Stimulated activated CD4-positive, alpha-beta T cell treated with anti-CD3 and anti-CD28 coated beads, Interleukin-12 subunit alpha, Interleukin-12 subunit beta, amount 100 ng/mL, for 24 hours (primary cell): ENCODE measurements around the gene LETM1.

Experiments
- DNase-seq, 2 experiments: peaks; one replicate each; pipeline ENCODE4 v3.0.0-alpha.2; 2020; ENCODE audit warnings: low read depth in 2 of 2

LETM1 gene

DNA sequence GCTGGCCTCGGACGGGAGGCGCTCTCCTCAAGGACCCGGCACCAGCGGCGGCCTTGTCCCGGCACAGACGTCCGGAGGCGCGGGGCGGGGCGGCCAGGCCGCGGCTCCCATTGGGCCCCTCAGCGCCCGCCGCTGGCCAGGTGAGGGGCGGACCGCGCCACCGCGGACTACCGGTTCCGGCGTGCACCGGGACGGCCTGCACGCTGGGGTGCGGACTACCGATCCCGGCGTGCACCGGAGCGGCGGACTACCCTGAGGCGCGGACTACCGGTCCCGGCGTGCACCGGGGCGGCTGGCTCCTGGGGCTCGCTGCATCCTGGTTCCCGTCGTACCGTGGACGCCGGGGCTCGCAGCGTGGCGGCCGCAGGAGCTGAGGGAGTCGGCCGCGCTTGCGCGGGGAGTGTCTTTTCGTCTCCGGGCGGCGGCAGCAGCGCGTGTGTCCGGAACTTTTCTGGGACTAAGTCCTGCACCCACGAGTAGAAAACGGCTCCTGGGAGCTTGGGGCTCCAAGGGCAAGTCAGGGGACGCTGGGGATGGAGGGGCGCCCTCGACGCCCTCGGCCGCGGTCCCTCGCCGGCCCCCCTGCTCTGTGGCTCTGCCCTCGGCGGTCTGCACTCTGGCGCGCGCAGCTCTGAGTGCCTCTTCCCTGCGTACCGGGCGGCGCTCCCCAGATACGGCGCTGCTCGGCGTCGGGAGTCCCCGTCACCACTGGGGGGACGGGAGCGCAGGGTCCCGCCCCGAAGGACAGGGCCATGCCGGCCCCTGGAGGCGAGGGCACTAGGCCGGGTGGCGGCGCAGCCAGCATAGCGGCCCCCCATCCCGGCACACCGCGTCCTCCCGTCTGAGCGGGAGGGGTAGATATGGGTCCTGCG, at the start of gene LETM1:
Gene LETM1 (minus strand): TSS at position 86 of the 872 bp plus-strand sequence. CDS start 206 bp downstream, outside the sequence.
- DNase-seq: peak; percentile 90 to 91

DNA sequence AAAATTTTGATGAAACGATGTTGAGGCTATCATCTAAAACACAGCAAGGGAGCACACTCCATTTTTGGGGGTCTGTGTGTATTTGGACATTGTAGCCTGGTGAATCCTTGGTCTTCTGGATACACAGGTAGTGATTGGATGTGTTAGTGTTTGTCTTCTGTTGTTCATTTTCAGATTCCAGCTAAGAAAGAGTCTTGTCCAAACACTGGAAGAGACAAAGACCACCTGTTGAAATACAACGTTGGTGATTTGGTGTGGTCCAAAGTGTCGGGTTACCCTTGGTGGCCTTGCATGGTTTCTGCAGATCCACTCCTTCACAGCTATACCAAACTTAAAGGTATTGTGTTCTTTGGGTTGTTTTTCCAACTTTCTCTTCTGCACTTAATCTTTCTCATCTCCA, 48.1 kb upstream of the LETM1 start:
- DNase-seq: no peak

DNA sequence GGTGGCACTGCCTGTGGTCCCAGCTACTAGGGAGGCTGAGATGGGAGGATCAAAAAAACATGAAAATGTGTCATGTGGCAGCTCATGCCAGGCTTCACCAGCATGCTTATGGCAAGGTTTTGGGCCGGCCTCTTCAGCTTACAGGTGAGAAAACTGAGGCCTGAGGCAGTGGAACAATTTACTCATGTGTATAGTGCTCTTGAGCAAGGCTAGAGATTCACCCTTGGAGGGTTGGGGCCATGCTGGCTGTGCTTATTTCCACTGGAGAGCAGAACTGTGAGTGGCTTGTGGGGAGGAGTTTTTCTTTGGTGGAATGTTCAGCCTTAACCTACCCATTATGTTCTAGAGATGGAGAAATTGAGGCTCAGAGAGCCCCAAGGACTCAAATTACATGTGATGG, 47.1 kb upstream of the LETM1 start:
- DNase-seq: peak in 1 of 2 experiments; percentile 12

DNA sequence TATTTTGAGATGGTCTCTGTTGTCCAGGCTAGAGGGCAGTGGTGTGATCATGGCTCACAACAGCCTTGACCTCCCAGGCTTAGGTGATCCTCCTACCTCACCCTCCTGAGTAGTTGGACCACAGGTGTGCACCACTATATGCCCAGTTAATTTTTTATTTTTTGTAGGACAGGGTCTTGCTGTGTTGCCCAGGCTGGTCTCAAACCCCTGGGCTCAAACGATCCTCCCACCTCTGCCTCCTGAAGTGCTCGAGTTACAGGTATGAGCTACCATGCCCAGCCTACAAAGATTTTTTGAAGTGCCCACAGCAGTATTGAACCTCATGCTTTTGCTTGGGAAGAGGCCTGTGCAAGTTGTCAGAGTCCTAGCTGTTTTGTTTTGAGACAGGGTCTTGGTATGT, 46.3 kb upstream of the LETM1 start:
- DNase-seq: no peak

DNA sequence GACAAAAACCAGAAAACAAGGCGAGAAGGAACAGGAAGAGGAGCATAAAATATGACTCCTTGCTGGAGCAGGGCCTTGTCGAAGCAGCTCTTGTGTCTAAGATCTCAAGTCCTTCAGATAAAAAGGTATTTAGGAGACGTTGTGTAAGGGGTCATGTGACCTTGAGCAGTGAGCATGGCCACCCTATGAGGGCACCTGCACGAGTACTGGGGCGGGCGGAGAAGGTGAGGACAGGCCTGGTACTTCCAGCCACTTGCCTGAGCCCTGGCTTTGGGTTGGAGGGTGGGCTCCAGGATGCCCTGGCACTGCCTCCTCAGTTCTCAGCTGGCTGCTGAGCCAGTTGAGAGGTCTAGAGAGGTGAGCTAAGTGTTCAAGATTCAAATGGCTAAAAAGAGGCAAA, 45.2 kb upstream of the LETM1 start:
- DNase-seq: no peak

DNA sequence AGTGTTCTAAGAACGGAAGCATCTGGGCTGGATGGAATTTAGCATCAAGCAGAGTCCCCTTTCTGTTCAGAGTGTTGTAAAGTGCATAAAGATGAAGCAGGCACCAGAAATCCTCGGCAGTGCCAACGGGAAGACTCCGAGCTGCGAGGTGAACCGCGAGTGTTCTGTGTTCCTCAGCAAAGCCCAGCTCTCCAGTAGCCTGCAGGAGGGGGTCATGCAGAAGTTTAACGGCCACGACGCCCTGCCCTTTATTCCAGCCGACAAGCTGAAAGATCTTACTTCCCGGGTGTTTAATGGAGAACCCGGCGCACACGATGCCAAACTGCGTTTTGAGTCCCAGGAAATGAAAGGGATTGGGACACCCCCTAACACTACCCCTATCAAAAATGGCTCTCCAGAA, 44.7 kb upstream of the LETM1 start:
- no peak for DNase-seq

DNA sequence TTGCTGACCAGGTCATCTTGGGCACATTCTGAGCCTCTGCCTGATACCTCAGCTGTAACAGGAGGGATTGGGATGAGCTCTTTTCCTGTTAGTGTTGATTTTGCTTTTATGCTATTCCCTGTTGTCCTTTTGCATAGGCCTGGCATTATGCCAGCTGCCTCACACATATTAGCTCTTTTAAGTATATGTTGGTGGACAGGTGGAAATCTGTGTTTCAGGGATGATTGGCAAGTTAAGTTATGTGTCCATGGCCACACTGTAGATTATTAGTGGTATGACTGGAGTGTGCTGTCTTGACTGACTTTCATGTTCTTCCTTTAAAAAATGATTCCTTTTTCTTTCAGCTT, 44.1 kb upstream of the LETM1 start:
- no peak for DNase-seq

DNA sequence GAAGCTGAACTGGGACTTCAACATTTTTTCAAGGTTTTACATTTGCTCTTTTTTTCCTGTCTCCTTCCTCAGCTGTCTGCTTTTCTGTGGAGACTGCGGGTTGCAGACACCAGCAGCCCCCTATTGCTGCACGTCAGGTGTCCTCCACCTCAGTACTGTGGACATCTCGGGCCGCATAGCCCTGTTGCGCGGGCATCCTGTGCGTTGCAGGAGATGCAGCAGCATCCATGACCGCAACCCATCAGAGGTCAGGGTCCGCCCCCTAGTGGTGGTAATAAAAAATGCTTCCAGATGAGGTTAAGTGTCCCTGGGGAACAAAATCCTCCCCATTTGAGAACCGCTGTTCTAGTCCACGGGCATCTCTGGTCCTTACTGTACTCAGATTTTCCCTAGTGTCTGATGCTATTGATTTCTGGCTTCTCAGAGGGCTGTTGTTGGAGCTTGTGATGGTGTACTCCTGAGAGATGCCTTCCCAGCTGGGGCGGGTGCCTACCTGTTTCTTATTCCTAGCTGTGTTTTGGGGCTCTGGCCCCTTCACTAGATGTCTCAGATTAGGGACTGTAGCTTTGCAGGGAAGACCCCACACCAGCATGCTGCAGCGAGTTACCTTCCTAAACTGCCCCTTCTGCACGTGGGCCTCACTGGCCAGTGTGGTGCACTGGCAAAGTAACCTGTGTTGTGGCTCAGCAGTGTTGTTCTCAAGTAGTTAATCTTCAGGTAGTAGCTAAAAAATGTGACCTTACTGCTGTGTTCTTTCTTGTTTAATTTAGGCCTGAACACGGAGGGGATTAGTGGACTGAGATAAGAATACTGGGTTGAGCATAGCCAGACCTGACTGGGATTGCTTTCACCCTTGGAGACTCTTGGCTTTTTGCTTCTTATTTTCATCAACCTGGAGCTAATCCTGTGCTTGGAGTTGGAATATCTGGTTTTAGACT, 43.5 kb upstream of the LETM1 start:
- peak; percentile 50 for DNase-seq

DNA sequence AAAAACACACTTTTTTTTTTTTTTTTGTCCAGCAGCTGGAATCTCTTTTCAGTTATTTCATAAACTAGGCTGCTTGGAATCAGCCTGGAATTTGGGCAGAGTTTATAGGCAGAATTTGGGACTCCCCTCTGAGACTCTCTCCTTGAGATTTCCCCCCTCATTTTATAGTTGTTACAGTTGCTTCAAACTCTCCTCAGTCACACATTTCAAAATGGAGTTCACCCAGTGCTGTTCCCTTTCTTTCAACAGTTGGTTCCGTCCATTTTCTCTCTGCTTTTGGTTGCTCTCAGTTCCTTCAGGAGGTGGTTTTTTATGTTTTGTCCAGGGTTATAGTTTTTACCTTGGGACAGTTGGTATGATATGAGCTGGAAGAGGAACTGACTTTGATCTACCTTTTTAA, 42.7 kb upstream of the LETM1 start:
- DNase-seq: no peak

DNA sequence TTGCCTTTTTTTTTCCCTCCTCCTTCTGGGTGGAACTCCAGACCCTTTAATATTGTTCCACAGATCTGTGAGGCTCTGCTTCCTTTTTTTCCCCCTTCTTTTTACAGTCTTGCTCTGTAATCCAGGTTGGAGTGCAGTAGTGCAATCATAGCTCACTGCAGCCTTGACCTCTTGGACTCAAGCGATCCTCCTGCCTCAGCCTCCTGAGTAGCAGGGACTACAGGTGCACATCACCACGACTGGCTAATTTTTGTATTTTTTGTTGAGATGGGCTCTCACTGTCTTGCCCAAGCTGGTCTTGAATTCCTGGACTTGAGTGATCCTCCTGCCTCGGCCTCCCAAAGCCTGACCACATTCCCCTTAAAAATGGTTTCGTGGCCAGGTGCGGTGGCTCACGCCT, 42.1 kb upstream of the LETM1 start:
- no peak for DNase-seq

DNA sequence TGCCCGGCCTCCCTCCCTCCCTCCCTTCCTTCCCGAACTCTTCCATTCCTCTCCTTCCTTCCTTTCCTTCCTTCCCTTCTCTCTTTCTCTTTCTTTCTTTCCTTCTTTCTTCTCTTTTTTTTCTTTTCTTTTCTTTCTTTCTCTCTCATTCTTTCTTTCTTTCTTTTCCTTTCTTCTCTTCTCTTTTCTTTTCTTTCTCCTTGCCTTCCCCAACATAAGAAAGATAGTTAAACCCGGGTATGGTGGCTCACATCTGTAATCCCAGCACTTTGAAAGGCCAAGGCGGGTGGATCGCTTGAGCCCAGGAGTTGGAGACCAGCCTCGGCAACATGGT, 40.7 kb upstream of the LETM1 start:
- no peak for DNase-seq

DNA sequence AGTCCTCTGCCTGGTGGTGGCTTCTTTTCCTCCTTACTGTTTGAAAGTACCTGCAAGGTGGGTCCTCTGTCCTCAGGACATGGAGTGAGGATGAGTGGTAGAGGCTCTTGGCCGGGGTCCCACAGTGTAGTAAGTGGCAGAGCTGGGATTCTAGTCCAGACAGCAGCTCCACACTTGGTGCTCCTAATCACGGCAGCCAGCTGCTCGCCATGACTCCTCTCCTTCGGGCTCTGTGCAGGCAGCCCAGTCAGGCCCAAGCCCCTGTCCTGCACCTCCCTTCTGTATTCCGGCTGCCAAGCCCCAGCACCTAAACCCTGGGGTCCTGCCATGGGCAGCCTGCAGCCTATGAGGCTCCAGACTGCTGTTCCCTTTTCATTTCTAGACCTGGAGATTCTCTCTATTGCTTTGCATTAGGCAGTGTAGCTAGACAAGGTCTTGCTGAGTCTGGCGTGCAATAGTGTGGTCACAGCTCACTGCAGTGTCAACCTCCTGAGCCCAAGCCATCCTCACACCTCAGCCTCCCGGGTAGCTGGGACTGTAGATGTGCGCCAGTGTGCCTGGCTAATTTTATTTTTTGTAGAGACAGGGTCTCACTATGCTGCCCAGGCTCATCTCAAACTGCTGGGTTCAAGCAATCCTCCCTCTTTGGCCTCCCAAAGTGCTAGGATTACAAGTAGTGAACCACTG, 40.2 kb upstream of the LETM1 start:
- DNase-seq: no peak

DNA sequence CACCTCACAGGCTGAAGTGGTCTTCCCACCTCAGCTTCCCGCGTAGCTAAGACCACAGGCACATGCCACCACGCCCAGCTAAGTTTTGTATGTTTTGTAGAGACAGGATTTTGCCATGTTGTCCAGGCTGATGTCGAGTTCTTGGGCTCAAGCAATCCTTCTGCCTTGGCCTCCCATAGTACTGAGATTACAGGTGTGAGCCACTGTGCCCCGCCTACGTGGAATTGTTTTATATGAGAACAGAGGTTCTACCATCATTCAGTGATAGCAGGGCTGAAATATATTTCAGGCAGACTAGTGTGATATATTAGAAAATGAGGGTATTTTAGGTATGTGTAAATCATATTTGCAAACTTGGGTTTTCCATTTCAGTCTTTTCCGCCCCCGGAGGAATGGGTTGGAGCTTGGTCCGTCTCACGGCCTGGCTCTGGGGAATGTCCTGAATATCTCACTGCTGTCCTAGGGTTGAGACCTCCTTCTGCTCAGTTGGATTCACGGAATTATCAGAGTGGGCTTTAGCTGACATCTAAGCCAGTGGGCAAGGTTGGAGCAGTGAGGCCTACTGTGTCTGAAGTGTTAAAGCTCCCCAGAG, 35.1 kb upstream of the LETM1 start:
- DNase-seq: no peak

DNA sequence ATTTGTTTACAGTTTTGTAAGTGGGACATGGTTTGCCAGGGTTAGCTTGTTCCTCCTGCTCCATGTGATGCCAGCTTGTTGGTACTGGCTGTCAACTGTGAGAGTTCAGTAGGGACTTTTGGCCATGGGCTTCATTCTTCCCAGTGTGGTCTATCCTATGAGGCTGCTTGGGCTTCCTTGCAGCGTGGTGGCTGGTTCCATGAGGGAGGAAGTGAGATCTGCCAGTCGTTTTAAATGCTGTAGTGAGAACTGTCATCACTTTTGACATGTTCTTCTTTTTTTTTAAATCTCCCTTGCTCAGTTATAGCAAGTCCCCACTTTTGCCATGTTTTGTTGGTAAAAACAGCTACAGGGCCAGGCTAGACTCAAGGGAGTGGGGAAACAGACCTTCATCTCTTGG, 31.1 kb upstream of the LETM1 start:
- DNase-seq: no peak

DNA sequence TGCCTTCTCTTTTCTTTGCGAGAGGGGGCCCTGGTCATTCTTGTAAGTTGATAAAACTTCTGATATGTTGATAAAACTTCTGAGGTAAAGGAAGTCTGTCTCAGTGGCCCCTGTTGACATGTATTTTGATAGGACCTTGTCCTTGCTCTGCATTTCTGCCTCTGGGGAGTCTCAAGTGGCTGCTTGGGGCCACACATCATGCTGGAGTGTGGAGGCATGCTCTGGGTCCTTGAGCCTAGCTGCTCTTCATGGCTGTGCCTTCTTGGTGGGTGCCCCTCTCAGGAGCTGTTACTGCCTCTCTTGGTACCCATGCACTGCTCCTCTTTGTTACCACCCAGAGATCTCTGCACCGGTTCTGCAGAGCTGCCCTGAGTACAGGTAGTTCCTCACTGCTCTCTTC, 29.5 kb upstream of the LETM1 start:
- no peak for DNase-seq

DNA sequence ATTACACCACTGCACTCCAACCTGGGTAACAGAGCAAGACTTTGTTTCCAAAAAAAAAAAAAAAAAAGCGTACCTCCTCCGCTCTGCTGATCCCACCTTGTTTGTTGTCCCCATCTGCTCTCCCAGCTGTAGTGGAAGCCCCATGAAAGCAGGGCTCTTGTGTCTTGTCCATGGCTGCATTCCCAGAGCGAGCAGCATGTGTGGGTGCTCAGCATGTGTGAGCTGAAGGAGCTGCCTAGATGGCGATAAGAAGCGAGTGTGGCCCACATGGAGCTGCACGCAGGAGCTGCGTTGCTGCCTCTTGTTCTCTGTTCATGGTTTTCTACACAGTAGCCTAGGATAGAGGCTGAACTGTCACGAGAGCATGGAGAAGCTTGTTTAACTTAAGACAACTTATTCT, 27.6 kb upstream of the LETM1 start:
- DNase-seq: no peak

DNA sequence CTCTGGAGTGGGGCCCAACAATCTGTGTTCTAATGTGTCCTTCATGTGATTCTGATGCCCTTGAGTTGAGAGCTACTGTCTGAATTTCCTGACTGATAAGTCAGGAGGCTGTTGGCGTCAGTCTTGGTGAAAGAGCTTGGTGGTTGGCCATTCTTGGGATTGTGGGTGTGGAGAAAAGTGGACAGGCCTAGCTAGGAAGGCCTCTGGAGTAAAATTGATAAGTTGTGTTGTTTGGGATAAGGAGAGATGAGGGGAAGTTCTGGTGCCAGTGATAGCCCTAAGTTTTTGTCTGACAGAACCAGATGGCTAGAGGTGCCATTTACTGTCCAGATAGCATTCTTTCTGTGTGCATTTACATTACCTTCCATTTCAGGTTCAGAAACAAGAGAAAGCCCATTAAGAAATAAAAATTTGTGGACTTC, 26.9 kb upstream of the LETM1 start:
- no peak for DNase-seq

DNA sequence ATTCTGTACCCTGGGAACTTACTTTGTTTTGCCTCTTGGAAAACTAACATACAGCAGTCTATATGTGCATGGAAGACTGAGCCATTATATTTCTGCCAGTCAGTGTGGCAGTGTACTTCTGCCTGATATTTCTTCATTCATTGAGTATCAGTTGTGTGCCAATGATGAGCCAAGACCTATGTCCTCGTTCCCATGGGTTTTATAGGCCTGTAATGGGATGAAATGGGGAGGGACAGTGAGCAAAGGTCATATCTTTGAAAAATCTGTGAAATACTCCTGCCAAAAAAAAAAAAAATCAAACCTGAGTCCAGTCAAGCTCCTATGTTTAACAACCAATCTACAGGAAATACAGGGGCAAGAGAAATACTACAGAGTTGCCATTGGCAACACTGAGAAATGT, 24.4 kb upstream of the LETM1 start:
- no peak for DNase-seq

DNA sequence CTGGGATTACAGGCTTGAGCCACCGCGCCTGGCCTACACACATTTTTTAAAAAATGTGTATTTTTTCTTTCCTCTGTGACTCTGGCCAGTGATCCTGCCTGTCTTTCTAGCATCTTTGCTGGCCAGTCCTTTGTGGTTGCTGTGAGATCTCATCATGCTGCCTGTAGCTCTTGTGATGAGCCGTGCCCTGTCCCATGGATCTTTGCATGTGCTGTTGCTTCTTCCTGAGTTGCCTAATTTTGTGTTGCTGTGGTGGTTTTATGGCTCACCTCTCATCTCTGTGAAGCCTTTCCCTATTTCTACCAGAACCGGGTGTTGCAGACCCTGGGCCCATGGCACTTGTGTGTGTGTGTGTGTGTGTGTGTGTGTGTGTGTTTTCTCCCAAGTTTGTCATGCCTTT, 23.5 kb upstream of the LETM1 start:
- no peak for DNase-seq

DNA sequence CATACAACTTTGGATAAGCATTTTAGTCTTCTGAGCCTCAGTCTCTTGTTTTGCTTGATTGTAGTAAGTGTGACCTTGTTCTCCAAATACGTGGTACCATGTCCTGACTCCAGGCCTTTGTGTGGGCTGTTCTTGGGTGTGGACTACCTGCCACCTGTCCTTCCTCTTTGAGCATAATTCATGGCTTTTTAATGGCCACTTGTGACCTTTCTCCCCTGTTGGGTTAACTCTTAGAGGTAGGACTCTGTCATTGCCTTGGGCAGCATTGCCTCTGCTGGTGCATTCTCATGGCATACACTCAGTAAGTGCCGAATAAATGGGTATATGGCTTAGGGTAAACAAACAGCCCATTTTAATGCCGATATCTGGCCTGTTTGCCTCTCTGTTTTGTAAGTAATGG, 18.2 kb upstream of the LETM1 start:
- no peak for DNase-seq

DNA sequence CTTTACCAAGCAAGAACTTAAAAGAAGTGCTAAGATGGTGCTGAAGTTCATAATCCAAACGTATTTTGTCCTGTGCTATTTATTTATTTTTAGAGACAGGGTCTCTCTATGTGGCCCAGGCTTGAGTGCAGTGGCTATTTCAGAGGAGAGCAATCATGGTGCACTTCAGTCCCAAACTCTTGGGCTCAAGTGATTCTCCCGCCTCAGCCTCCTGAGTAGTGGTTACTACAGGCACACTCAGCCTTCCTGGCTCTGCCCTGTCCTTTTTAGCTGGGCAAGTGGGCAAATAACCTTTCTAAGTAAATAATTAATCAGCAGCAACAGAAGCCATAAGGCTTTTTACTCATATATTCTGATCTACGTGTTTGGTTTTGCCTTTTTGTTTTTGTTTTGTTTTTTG, 17.8 kb upstream of the LETM1 start:
- DNase-seq: no peak

DNA sequence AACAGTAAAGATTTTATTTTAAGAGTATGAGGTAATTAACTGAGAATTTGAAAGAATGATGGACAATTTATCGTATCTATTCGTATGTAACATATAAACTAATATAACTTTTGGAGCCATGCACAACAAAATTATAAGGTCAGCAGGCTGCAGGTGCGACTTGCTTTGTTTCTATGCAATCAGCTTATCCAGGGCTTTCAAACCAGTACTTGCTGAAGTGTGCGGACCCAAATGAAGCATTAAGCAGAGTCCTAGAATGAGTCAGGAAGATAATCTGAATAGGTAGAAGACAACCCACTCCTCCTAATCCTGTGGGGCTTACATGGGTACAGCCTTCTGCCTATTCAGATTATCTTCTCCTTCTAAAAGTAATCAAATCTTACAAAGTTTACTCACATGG, 17.3 kb upstream of the LETM1 start:
- DNase-seq: no peak
